ENCODE measurements around the gene TMEM100. TPM values are rescaled to one million over a fixed set of nuclear protein-coding genes. Genes with fewer than 3 reads are reported as not detected.

The TMEM100 gene
- total and polyA plus RNA-seq, 7 donors = 2.5 to 25.0 (median 9.0) TPM

GRCh38 chr17:55691666-55692065 is 31.0 kb downstream of the TMEM100 start:
- intact Hi-C loops (cut with DNase I) = no loop called here
- Histone ChIP-seq H3K4me1 (peaks cover 0 to 33% (median 30%) of the 10 kb centered on the region in 4 donors), H3K36me3 (no peaks in the 10 kb centered on the region), H3K27me3 (no peaks in the 10 kb centered on the region), H3K9me3 (no peaks in the 10 kb centered on the region), H3K27ac (peak overlapping the region in 2 of 4 donors; percentile 9 to 29), H3K4me3 (no peak overlapping the region)
- TF ChIP-seq CTCF (IDR thresholded peaks at IDR 0.05) (no peak), POLR2AphosphoS5 (IDR thresholded peaks at IDR 0.05) (peak in 2 of 4 donors; percentile 43 to 51)
- no peak for DNase-seq

- 54 to 55% methylated on average over 2 of the region's 2 CpGs for WGBS, 2 donors
- no peaks in the 10 kb centered on the region for H3K9me3 ChIP-seq
- H3K4me3 ChIP-seq = no peak overlapping the region
- no peaks in the 10 kb centered on the region for H3K27me3 ChIP-seq
- TF ChIP-seq CTCF (IDR thresholded peaks at IDR 0.05) (no peak), POLR2AphosphoS5 (IDR thresholded peaks at IDR 0.05) (peak in 1 of 4 donors; percentile 38), EP300 (IDR thresholded peaks at IDR 0.05) (no peak), POLR2A (IDR thresholded peaks at IDR 0.05) (no peak)
- no peaks in the 10 kb centered on the region for H3K36me3 ChIP-seq
- no peak for DNase-seq
- H3K4me1 ChIP-seq = peaks cover 0 to 33% (median 30%) of the 10 kb centered on the region in 4 donors
- H3K27ac ChIP-seq = no peak overlapping the region
- intact Hi-C loops (cut with DNase I) = no loop called here
Observed at GRCh38 chr17:55690105-55690508, 32.6 kb downstream of the TMEM100 start.

GRCh38 chr17:55689672-55690071 is 33.0 kb downstream of the TMEM100 start:
- DNase-seq = no peak
- Histone ChIP-seq H3K36me3 (no peaks in the 10 kb centered on the region), H3K4me3 (no peak overlapping the region), H3K4me1 (peaks cover 0 to 33% (median 30%) of the 10 kb centered on the region in 4 donors), H3K9me3 (no peaks in the 10 kb centered on the region), H3K27me3 (no peaks in the 10 kb centered on the region), H3K27ac (no peak overlapping the region)
- 70 to 86% methylated on average over 4 of the region's 4 CpGs for WGBS, 2 donors
- TF ChIP-seq CTCF (IDR thresholded peaks at IDR 0.05) = no peak
- no peak for TF ChIP-seq EP300 (IDR thresholded peaks at IDR 0.05)
- TF ChIP-seq POLR2AphosphoS5 (IDR thresholded peaks at IDR 0.05) = no peak
- TF ChIP-seq POLR2A (IDR thresholded peaks at IDR 0.05) = no peak
- intact Hi-C loops (cut with DNase I) = no loop called here

- no peaks in the 10 kb centered on the region for H3K9me3 ChIP-seq
- intact Hi-C loops (cut with DNase I) = no loop called here
- H3K36me3 ChIP-seq = no peaks in the 10 kb centered on the region
- no peaks in the 10 kb centered on the region for H3K27me3 ChIP-seq
- H3K27ac ChIP-seq = no peak overlapping the region
- H3K4me1 ChIP-seq = peaks cover 0 to 19% (median 17%) of the 10 kb centered on the region in 4 donors
- TF ChIP-seq CTCF (IDR thresholded peaks at IDR 0.05) = no peak
- no peak for TF ChIP-seq EP300 (IDR thresholded peaks at IDR 0.05)
- no peak for TF ChIP-seq POLR2A (IDR thresholded peaks at IDR 0.05)
- TF ChIP-seq POLR2AphosphoS5 (IDR thresholded peaks at IDR 0.05) = no peak
- 40 to 76% methylated on average over 3 of the region's 3 CpGs for WGBS, 2 donors
- DNase-seq = no peak
- no peak overlapping the region for H3K4me3 ChIP-seq
Observed at GRCh38 chr17:55688057-55688456, 34.6 kb downstream of the TMEM100 start.

- no peak overlapping the region for H3K27ac ChIP-seq
- intact Hi-C loops (cut with DNase I) = no loop called here
- H3K4me1 ChIP-seq = peaks cover 0 to 12% (median 8%) of the 10 kb centered on the region in 4 donors
- no peak overlapping the region for H3K4me3 ChIP-seq
- H3K27me3 ChIP-seq = no peaks in the 10 kb centered on the region
- 74 to 92% methylated on average over 2 of the region's 2 CpGs for WGBS, 2 donors
- DNase-seq = no peak
- no peaks in the 10 kb centered on the region for H3K9me3 ChIP-seq
- TF ChIP-seq POLR2A (IDR thresholded peaks at IDR 0.05) = no peak
- TF ChIP-seq EP300 (IDR thresholded peaks at IDR 0.05) = no peak
- TF ChIP-seq CTCF (IDR thresholded peaks at IDR 0.05) = no peak
- no peak for TF ChIP-seq POLR2AphosphoS5 (IDR thresholded peaks at IDR 0.05)
- H3K36me3 ChIP-seq = no peaks in the 10 kb centered on the region
Observed at GRCh38 chr17:55687037-55687436, 35.6 kb downstream of the TMEM100 start.

Measured in sigmoid colon (tissue), 7 donors.